Upper lobe of left lung (tissue), 6 donors: ENCODE results near the gene ATP6V0A1. TPM values are rescaled to one million over a fixed set of nuclear protein-coding genes. Genes with fewer than 3 reads are reported as not detected.

Source experiments
- ATAC-seq, 2 donors: fragments of 200-7000 bp; cut with Tn5 transposase; one replicate each; pipeline ENCODE4 v1.9.1; 2022; ENCODE audit warnings: mild to moderate bottlenecking in 2 of 2, moderate library complexity in 2 of 2; ENCODE audit not compliant: low FRiP score in 2 of 2
- DNase-seq, 2 donors: peaks; one replicate each; pipeline ENCODE4 v3.0.0-alpha.2; 2019 to 2020
- H3K27ac ChIP-seq, 4 donors: fragments of 200-600 bp; sonication (generic); one replicate each; pipeline ENCODE4 v1.5.1; 2016 to 2019
- H3K27me3 ChIP-seq, 4 donors: fragments of 200-600 bp; sonication (generic); one replicate each; pipeline ENCODE4 v1.5.1; 2017 to 2019
- H3K36me3 ChIP-seq, 4 donors: fragments of 200-600 bp; sonication (generic); one replicate each; pipeline ENCODE4 v1.5.1; 2016 to 2019
- H3K4me1 ChIP-seq, 4 donors: fragments of 200-600 bp; sonication (generic); one replicate each; pipeline ENCODE4 v1.5.1; 2018 to 2019
- H3K4me3 ChIP-seq, 4 donors: fragments of 200-600 bp; sonication (generic); one replicate each; pipeline ENCODE4 v1.5.1; 2017 to 2019; ENCODE audit warnings: mild to moderate bottlenecking in 2 of 4, moderate library complexity in 1 of 4
- H3K9me3 ChIP-seq, 4 donors: fragments of 200-600 bp; sonication (generic); one replicate each; pipeline ENCODE4 v1.5.1; 2018 to 2019
- CTCF ChIP-seq, 6 experiments: fragments of 450-650 bp in 4 of 6; fragments of 200-600 bp in 2 of 6; sonication (generic) in 2 of 6; IDR thresholded peaks; one replicate each; pipeline ENCODE4 v1.5.1; 2016 to 2019; ENCODE audit warnings: antibody characterized with exemption in 6 of 6
- EP300 ChIP-seq, 4 donors: sonication (generic); formaldehyde crosslinking; IDR thresholded peaks; one replicate each; pipeline ENCODE4 v1.5.1; 2017; ENCODE audit warnings: antibody characterized with exemption in 4 of 4, control low read depth in 2 of 4
- POLR2A ChIP-seq, 4 donors: fragments of 450-650 bp; IDR thresholded peaks; one replicate each; pipeline ENCODE4 v1.5.1; 2016 to 2017; ENCODE audit warnings: antibody characterized with exemption in 4 of 4, mild to moderate bottlenecking in 2 of 4
- POLR2AphosphoS5 ChIP-seq, 2 donors: sonication (generic); formaldehyde crosslinking; IDR thresholded peaks; one replicate each; pipeline ENCODE4 v1.5.1; 2017; ENCODE audit warnings: antibody characterized with exemption in 2 of 2
- WGBS, 2 donors: methylation state at CpG; one replicate each; pipeline ENCODE4 v1.1.5; 2017 to 2018; 5-methylcytosine and 5-hydroxymethylcytosine counted together
- total RNA-seq, 6 donors: library from RNA; depleted of rRNA in 4 of 6; stranded (reverse); fragments of >200 nt in 4 of 6; gene quantifications; one replicate each; pipeline versions ENCODE4 v1.1.0 to v1.2.1, GENCODE V29; 2016 to 2021
- donor health status: DM: no; HTN: no; CAD: no; lungs with moderate emphysema.
- donor health status: DM: no; HTN: yes; CAD: no; lungs with severe emphysema.

The ATP6V0A1 gene
- total RNA-seq, 6 donors from 2014 or later = 68.3 to 212 (median 118) TPM

- H3K9me3 ChIP-seq = no peaks in the 10 kb centered on the region
- H3K4me1 ChIP-seq = peaks cover 56 to 70% (median 70%) of the 10 kb centered on the region in 4 donors
- ATAC-seq = no peak
- H3K4me3 ChIP-seq = no peak overlapping the region
- 84 to 89% methylated on average over 7 to 8 of the region's 8 CpGs for WGBS, 2 donors
- H3K36me3 ChIP-seq = peaks cover 0 to 25% (median 18%) of the 10 kb centered on the region in 4 donors
- no peaks in the 10 kb centered on the region for H3K27me3 ChIP-seq
- no peak for DNase-seq
- peak overlapping the region; percentile 84 to 92 (median 90) for H3K27ac ChIP-seq
- TF ChIP-seq CTCF (IDR thresholded peaks at IDR 0.05) = no peak
- TF ChIP-seq POLR2AphosphoS5 (IDR thresholded peaks at IDR 0.05) = no peak
- TF ChIP-seq POLR2A (IDR thresholded peaks at IDR 0.05) = no peak
- no peak for TF ChIP-seq EP300 (IDR thresholded peaks at IDR 0.05)
Measured at GRCh38 chr17:42522798-42523278, 64.2 kb downstream of the ATP6V0A1 start.

- no peak for DNase-seq
- 85 to 87% methylated on average over 2 of the region's 2 CpGs for whole genome bisulfite sequencing, 2 donors
- H3K4me3 ChIP-seq = no peak overlapping the region
- H3K27me3 ChIP-seq = no peaks in the 10 kb centered on the region
- peaks cover 38 to 61% (median 49%) of the 10 kb centered on the region in 4 donors for H3K4me1 ChIP-seq
- TF ChIP-seq POLR2A (IDR thresholded peaks at IDR 0.05) = no peak
- no peak for TF ChIP-seq CTCF (IDR thresholded peaks at IDR 0.05)
- peaks cover 0 to 25% (median 18%) of the 10 kb centered on the region in 4 donors for H3K36me3 ChIP-seq
- no peaks in the 10 kb centered on the region for H3K9me3 ChIP-seq
- ATAC-seq = peak in 1 of 2 donors; percentile 33
- H3K27ac ChIP-seq = peak overlapping the region in 1 of 4 donors; percentile 29
Measured at GRCh38 chr17:42525221-42525620, 66.5 kb downstream of the ATP6V0A1 start.

- 88 to 89% methylated on average over 6 of the region's 6 CpGs for WGBS, 2 donors
- H3K27ac ChIP-seq = peak overlapping the region in 2 of 4 donors; percentile 24 to 59
- peaks cover 0 to 23% (median 18%) of the 10 kb centered on the region in 4 donors for H3K36me3 ChIP-seq
- TF ChIP-seq EP300 (IDR thresholded peaks at IDR 0.05) (no peak), POLR2AphosphoS5 (IDR thresholded peaks at IDR 0.05) (no peak), CTCF (IDR thresholded peaks at IDR 0.05) (no peak), POLR2A (IDR thresholded peaks at IDR 0.05) (no peak)
- peaks cover 30 to 61% (median 48%) of the 10 kb centered on the region in 4 donors for H3K4me1 ChIP-seq
- H3K4me3 ChIP-seq = no peak overlapping the region
- H3K9me3 ChIP-seq = no peaks in the 10 kb centered on the region
- no peak for DNase-seq
- no peaks in the 10 kb centered on the region for H3K27me3 ChIP-seq
- ATAC-seq = peak; percentile 60 to 67
Measured at GRCh38 chr17:42526031-42526444, 67.4 kb downstream of the ATP6V0A1 start.

- no peak for DNase-seq
- Histone ChIP-seq H3K27me3 (no peaks in the 10 kb centered on the region), H3K36me3 (peaks cover 0 to 5% (median 2%) of the 10 kb centered on the region in 4 donors), H3K27ac (no peak overlapping the region), H3K4me1 (peaks cover 17 to 58% (median 40%) of the 10 kb centered on the region in 4 donors), H3K4me3 (no peak overlapping the region), H3K9me3 (no peaks in the 10 kb centered on the region)
- TF ChIP-seq EP300 (IDR thresholded peaks at IDR 0.05) = no peak
- TF ChIP-seq POLR2AphosphoS5 (IDR thresholded peaks at IDR 0.05) = no peak
- no peak for TF ChIP-seq CTCF (IDR thresholded peaks at IDR 0.05)
- no peak for TF ChIP-seq POLR2A (IDR thresholded peaks at IDR 0.05)
- WGBS, 2 donors = 90 to 91% methylated on average over 6 of the region's 6 CpGs
- ATAC-seq = no peak
Measured at GRCh38 chr17:42527932-42528331, 69.3 kb downstream of the ATP6V0A1 start.

- no peak overlapping the region for H3K27ac ChIP-seq
- H3K4me1 ChIP-seq = peaks cover 16 to 57% (median 38%) of the 10 kb centered on the region in 4 donors
- 37 to 41% methylated on average over 3 of the region's 3 CpGs for WGBS, 2 donors
- no peaks in the 10 kb centered on the region for H3K36me3 ChIP-seq
- DNase-seq (no peak), ATAC-seq (no peak)
- no peak for TF ChIP-seq POLR2A (IDR thresholded peaks at IDR 0.05)
- no peak for TF ChIP-seq POLR2AphosphoS5 (IDR thresholded peaks at IDR 0.05)
- TF ChIP-seq CTCF (IDR thresholded peaks at IDR 0.05) = no peak
- TF ChIP-seq EP300 (IDR thresholded peaks at IDR 0.05) = no peak
- H3K4me3 ChIP-seq = no peak overlapping the region
- H3K27me3 ChIP-seq = no peaks in the 10 kb centered on the region
- H3K9me3 ChIP-seq = no peaks in the 10 kb centered on the region
Measured at GRCh38 chr17:42529061-42529460, 70.4 kb downstream of the ATP6V0A1 start.
